Breast epithelium (tissue), 3 donors: ENCODE data around the gene MYH8.

Experiments
- CTCF ChIP-seq, 3 donors: fragments of 450-650 bp; IDR thresholded peaks; one replicate each; pipeline ENCODE4 v1.5.1; 2016 to 2017; ENCODE audit warnings: antibody characterized with exemption in 3 of 3, mild to moderate bottlenecking in 3 of 3, moderate library complexity in 3 of 3
- POLR2A ChIP-seq: fragments of 450-650 bp; IDR thresholded peaks from one replicate; pipeline ENCODE4 v1.6.1; 2016; ENCODE audit warnings: antibody characterized with exemption, mild to moderate bottlenecking, moderate library complexity

GRCh38 chr17:10344816-10345215 is 76.9 kb downstream of the MYH8 start:
- TF ChIP-seq CTCF (IDR thresholded peaks at IDR 0.05) (no peak), POLR2A (no peak)
